ENCODE results near the gene THTPA. TPM values are rescaled to one million over a fixed set of nuclear protein-coding genes. Genes with fewer than 3 reads are reported as not detected.
"Not testable (repeated sequence)": the region's sequence is repeated elsewhere in the genome, so short reads cannot be mapped to it uniquely, and the experiment has no call there.

Gene THTPA
- total RNA-seq, 1 experiment from 2014 or later, result 13.5 TPM

- not testable (repeated sequence) for DNase-seq (ENCODE audit: low spot score)
Measured at GRCh38 chr14:23583761-23584526, 27.9 kb downstream of the THTPA start.

DNA sequence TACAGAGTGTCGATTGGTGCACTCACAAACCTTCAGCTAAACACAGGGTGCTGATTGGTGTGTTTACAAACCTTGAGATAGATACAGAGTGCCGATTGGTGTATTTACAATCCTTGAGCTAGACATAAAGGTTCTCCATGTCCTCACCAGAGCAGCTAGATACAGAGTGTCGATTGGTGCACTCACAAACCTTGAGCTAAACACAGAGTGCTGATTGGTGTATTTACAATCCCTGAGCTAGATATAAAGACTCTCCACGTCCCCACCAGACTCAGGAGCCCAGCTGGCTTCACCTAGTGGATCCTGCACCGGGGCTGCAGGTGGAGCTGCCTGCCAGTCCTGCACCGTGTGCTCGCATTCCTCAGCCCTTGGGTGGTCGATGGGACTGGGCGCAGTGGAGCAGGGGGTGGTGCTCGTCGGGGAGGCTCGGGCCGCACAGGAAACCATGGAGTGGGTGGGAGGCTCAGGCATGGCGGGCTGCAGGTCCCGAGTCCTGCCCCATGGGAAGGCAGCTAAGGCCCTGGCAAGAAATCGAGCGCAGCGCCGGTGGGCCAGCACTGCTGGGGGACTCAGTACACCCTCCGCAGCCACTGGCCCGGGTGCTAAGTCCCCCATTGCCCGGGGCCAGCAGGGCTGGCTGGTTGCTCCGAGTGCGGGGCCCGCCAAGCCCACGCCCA is 28.6 kb downstream of the THTPA start:
- not testable (repeated sequence) for DNase-seq (ENCODE audit: low spot score)

GRCh38 chr14:23588884-23589598 is 33.0 kb downstream of the THTPA start:
- peak; percentile 88 for DNase-seq (ENCODE audit: low spot score)

DNA sequence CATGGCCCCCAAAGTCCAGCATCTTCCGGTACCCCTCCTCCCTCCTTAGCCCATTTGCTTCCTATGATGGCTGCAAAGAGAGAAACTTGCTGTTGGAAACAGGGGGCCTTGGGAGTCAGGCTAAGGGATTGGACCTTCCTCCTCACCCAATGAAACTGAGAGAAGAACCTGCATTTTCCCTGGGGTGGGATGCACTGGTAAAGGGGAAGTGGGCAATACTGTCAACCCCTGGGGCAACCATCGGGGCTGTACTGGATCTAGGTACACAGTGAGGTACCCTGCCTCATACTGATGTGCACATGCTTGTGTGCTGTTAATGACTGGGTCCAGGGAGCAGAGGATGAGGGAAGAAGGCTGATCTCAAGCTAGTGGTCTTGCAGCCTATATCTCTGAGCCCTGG is 33.5 kb downstream of the THTPA start:
- DNase-seq (ENCODE audit: low spot score), result no peak

- DNase-seq (ENCODE audit: low spot score), result no peak
Measured at GRCh38 chr14:23590198-23590597, 34.1 kb downstream of the THTPA start.

DNA sequence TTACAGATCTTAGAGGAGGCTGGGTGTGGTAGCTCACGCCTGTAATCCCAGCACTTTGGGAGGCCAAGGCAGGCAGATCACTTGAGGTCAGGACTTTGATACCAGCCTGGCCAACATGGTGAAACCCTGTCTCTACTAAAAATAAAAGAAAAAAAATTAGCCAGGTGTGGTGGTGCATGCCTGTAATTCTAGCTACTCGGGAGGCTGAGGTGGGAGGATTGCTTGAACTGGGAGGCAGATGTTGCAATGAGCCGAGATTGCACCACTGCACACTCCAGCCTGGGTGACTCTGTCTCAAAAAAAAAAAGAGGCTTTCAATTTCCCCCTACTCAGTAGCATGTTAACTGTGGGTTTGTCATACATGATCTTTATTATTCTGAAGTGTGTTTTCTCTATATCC is 38.1 kb downstream of the THTPA start:
- not testable (repeated sequence) for DNase-seq (ENCODE audit: low spot score)

DNA sequence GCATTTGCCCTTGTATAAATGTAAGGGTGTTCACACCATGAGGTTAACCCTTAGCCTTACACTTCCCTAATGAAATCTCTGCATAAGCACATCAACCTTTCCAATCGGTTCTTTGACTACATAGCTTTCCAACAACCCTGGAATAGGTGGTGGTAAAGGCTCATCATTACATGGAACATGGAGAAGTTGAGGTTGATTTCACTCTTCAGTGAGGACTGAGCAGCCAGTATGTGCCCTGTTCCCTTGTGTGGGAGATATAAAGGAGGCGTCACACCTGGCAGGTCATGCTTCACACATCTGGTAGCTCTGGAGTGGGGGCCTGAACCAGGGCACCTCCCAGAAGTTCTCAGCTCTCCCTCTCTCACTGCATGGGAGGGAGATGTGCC is 44.2 kb downstream of the THTPA start:
- DNase-seq (ENCODE audit: low spot score), result no peak

DNA sequence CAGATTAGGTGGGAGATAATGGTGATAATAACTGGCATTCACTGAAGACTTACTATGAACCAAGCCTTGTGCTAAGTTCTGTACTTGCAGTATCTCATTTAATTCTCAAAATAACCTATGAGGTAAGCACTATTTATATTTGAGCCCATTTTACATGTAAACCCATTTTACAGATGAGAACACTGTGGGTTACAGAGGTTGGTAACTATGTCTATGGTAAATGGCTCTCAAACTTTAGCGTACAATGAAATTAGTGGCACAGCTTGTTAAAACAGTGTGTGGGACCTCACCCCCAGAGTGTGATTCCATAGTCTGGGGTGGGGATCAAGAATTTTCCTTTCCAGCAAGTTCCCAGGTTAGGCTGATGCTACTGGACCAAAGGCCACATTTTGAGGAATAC is 44.7 kb downstream of the THTPA start:
- no peak for DNase-seq (ENCODE audit: low spot score)

GRCh38 chr14:23601424-23601823 is 45.4 kb downstream of the THTPA start:
- no peak for DNase-seq (ENCODE audit: low spot score)

DNA sequence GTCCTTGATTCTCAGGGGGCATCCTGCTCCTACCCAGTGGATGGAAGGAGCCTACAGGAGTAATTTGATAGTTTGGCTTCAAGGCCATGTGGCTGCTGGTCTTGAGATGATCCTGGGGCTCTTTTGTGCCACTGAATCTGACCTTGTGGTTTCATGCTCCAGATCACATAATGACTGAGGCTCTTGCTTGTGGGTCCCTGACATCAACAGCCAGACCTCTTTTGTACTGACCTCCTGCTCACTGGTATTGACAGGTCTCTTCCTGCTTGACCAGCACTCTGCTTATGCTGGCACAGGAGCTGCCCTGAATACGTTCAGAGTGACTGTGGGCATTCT is 45.7 kb downstream of the THTPA start:
- no peak for DNase-seq (ENCODE audit: low spot score)

GRCh38 chr14:23602181-23603095 is 46.4 kb downstream of the THTPA start:
- DNase-seq (ENCODE audit: low spot score), result no peak

DNA sequence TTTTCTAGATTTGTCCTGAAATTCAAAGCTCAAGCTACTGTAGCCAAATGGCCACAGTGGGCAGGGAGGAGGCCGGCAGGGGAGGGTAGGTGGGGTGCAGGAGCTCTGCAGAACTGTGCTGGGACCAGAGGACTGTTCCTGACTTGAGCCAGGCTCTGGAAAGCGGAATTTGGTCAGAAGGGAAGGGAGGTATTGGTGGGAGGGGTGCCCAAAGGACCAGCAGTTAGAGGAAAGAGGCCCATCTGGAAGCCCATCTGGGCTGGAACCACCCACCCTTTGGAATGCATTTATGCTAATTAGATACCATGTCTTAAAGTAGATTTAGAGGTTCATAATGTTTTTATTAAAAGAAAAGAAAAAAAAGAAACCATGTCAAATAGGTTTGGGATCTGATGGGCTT is 47.0 kb downstream of the THTPA start:
- DNase-seq (ENCODE audit: low spot score), result no peak

DNA sequence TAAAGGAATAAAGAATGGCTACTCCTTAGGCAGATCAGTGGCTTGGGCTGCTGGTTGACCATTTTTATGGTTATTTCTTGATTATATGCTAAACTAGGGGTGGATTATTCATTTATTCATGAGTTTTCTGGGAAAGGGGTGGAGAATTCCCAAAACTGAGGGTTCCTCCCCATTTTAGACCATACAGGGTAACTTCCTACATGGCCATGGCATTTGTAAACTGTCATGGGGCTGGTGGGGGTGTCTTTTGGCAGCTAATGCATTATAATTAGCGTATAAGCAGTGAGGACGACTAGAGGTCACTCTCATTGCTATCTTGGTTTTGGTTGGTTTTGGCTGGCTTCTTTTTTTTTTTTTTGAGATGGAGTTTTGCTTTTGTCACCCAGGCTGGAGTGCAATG is 48.1 kb downstream of the THTPA start:
- DNase-seq (ENCODE audit: low spot score), result no peak

DNA sequence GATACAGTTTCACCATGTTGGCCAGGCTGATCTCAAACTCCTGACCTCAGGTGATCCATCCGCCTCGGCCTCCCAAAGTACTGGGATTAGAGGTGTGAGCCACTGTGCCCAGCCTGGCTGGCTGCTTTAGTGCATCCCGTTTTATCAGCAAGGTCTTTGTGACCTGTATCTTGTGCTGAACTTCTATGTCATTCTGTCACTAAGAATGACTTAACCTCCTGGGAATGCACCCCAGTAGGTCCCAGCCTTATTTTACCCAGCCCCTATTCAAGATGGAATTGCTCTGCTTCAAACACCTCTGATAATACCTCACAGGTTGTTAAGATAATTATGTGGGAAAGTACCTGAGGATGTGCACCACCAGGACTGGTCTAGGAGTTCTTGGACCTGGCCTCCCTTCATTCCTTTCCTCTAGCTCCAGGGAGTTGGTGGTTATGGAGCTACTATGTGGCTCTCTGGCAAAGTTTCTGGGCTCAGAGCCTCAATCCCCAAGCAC is 48.7 kb downstream of the THTPA start:
- no peak for DNase-seq (ENCODE audit: low spot score)

- no peak for DNase-seq (ENCODE audit: low spot score)
Measured at GRCh38 chr14:23605931-23606585, 50.0 kb downstream of the THTPA start.

- DNase-seq (ENCODE audit: low spot score), result no peak
Measured at GRCh38 chr14:23608454-23608853, 52.4 kb downstream of the THTPA start.

DNA sequence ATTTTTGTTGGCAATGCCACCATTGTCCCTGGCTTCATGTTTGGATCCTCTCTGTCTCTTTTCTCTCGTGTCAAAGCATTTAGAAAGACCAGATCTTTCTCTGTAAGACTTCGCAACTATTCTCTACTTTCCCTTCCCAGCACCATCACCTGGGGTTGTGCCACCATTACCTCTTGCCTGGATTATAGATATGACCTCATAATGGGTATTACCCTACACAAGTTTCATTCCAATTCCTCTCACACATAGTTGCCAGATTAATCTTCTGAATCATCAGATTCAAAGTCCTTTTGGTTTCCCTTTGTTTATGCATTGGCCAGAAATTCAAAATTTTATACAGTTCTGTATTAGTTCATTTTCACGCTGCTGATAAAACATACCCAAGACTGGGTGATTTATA is 52.9 kb downstream of the THTPA start:
- no peak for DNase-seq (ENCODE audit: low spot score)

GRCh38 chr14:23609411-23610089 is 53.5 kb downstream of the THTPA start:
- peak; percentile 47 for DNase-seq (ENCODE audit: low spot score)

Data from HT-29 (cell line).